Natural killer cell (primary cell): ENCODE measurements around the gene TAS2R9. TPM values are rescaled to one million over a fixed set of nuclear protein-coding genes. Genes with fewer than 3 reads are reported as not detected.

ENCODE experiments used
- ATAC-seq, 3 donors: fragments of 150-1000 bp in 2 of 3; fragments of 200-7000 bp in 1 of 3; cut with Tn5 transposase; 1 replicate in 1 of 3; 2 replicates in 2 of 3; pipeline ENCODE4 v1.10.0; 2021; ENCODE audit warnings: mild to moderate bottlenecking in 2 of 3, moderate library complexity in 2 of 3
- DNase-seq, 2 donors: peaks; one replicate each; pipeline versions ENCODE4 v3.0.0 to v3.0.0-alpha.2; 2013 to 2021; ENCODE audit warnings: mixed read lengths in 1 of 2
- H3K27ac ChIP-seq: one replicate; pipeline ENCODE4 v1.5.1; 2013; ENCODE audit warnings: mild to moderate bottlenecking, low read length
- H3K27me3 ChIP-seq: one replicate; pipeline ENCODE4 v1.6.1; 2013; ENCODE audit warnings: low read length; ENCODE audit not compliant: control insufficient read depth, insufficient read depth
- H3K36me3 ChIP-seq: one replicate; pipeline ENCODE4 v1.6.1; 2013; ENCODE audit warnings: low read length; ENCODE audit not compliant: control insufficient read depth, insufficient read depth
- H3K4me1 ChIP-seq: one replicate; pipeline ENCODE4 v1.6.1; 2013; ENCODE audit warnings: low read length; ENCODE audit not compliant: control insufficient read depth, insufficient read depth
- H3K4me3 ChIP-seq: one replicate; pipeline ENCODE4 v1.5.1; 2013; ENCODE audit warnings: low read length
- H3K9me3 ChIP-seq: one replicate; pipeline ENCODE4 v1.6.1; 2013; ENCODE audit warnings: low read length; ENCODE audit not compliant: control insufficient read depth, insufficient read depth
- H3K27ac Mint-ChIP-seq, 2 donors: one replicate each; pipeline ENCODE4 v1.8.0; 2022; ENCODE audit warnings: mild to moderate bottlenecking in 2 of 2, mixed read lengths in 2 of 2, moderate library complexity in 1 of 2
- H3K27me3 Mint-ChIP-seq, 2 donors: one replicate each; pipeline ENCODE4 v1.8.0; 2022; ENCODE audit warnings: low read depth in 2 of 2, mixed read lengths in 2 of 2
- H3K36me3 Mint-ChIP-seq: one replicate; pipeline ENCODE4 v1.8.0; 2022; ENCODE audit warnings: mixed read lengths
- H3K4me1 Mint-ChIP-seq, 2 donors: one replicate each; pipeline ENCODE4 v1.8.0; 2022; ENCODE audit warnings: mixed read lengths in 2 of 2
- H3K4me3 Mint-ChIP-seq: one replicate; pipeline ENCODE4 v1.8.0; 2022; ENCODE audit warnings: mild to moderate bottlenecking, moderate library complexity, mixed read lengths
- H3K9me3 Mint-ChIP-seq, 2 donors: one replicate each; pipeline ENCODE4 v1.8.0; 2022; ENCODE audit warnings: mixed read lengths in 2 of 2
- CTCF ChIP-seq: fragments of 200-600 bp; IDR thresholded peaks from one replicate; pipeline ENCODE4 v1.8.0; 2022; ENCODE audit warnings: antibody characterized with exemption
- WGBS: methylation state at CpG from one replicate; pipeline ENCODE4 v1.1.7; 2013; ENCODE audit warnings: missing lambda C conversion rate; ENCODE audit not compliant: insufficient coverage; 5-methylcytosine and 5-hydroxymethylcytosine counted together
- intact Hi-C: fragments of 100-400 bp; cut with micrococcal nuclease; formaldehyde crosslinking; loops from one replicate; pipeline ENCODE4 v1.14.2; 2022
- total RNA-seq, 4 donors: library from RNA; stranded (reverse); fragments of 120-200 nt in 1 of 4; gene quantifications; one replicate each; pipeline versions ENCODE4 v1.2.3 to v1.2.4, GENCODE V29; 2013 to 2022

TAS2R9 gene
- total RNA-seq, 3 donors from 2014 or later (not counting 1 experiment from before 2014, with no cell fraction given): not detected

DNA sequence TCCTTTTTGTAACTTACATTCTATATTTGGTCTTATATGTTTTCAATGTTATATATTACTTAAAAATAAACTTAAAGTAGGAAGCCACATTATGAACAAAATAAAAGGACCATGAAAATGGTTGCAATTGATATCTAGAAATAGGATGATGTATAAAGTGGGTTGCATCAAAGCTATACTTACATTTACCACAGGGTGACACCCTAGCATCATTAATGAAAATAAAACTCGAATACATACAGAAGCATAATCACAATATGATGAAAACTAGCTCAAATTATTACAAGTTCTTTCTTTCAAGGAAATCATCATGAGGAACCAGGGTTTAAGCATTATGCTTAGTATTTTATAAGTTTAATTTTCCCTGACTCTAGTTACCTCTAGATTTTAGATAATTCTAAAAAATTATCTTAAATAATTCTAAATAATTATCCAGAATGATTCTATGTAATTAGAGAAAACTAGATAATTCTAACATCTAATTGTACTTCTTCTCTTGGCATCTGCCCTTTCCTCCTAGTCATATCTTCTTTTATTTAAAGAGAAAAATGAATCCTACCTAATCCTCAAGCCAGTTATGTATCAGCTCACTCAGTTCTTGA lies 38.7 kb downstream of the TAS2R9 start:
- no peaks in the 10 kb centered on the region for H3K36me3 Mint-ChIP-seq
- no peak overlapping the region for H3K27ac Mint-ChIP-seq
- peaks cover 47 to 64% of the 10 kb centered on the region in 2 donors for H3K27me3 Mint-ChIP-seq
- ATAC-seq: peak; percentile 58 to 74 (median 65)
- DNase-seq: peak in 1 of 2 donors; percentile 75
- H3K27ac ChIP-seq: no peak overlapping the region
- no peaks in the 10 kb centered on the region for H3K9me3 ChIP-seq
- no peaks in the 10 kb centered on the region for H3K36me3 ChIP-seq
- peaks cover 22% of the 10 kb centered on the region for H3K27me3 ChIP-seq
- TF ChIP-seq CTCF: peak; percentile 77
- 0% methylated on average over 1 of the region's 1 CpG for WGBS
- H3K4me1 Mint-ChIP-seq: no peaks in the 10 kb centered on the region
- H3K4me3 ChIP-seq: no peak overlapping the region
- no peaks in the 10 kb centered on the region for H3K9me3 Mint-ChIP-seq
- no peak overlapping the region for H3K4me3 Mint-ChIP-seq
- intact Hi-C loops: loop anchor here (1.0 to 10.0 kb wide), 3 partner anchors 428 to 1264 kb away; no protein-coding TSS in a partner anchor
- no peaks in the 10 kb centered on the region for H3K4me1 ChIP-seq

DNA sequence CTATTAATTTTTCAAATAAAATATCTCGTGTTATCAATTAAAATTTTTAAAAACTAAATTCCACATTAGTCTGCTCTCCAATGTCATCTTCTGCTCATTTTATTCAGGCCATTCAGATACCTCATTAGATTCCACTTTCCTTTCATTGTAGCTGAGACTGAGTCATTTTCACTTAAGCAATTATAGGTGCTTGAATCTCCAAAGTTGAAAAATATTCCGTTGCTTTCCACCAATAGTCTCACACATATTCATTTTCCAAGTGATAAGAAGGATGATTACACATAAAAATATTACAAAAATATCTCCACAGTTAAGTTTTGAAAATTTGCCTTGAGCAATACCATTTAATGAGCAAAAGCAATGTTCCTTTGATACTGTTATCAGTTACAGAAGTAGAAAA lies 50.3 kb downstream of the TAS2R9 start:
- intact Hi-C loops: no loop called here
- peaks cover 12% of the 10 kb centered on the region for H3K36me3 Mint-ChIP-seq
- TF ChIP-seq CTCF: no peak
- peaks cover 3 to 8% of the 10 kb centered on the region in 2 donors for H3K9me3 Mint-ChIP-seq
- Histone ChIP-seq H3K4me3 (no peak overlapping the region), H3K27me3 (peaks cover 24% of the 10 kb centered on the region), H3K9me3 (peaks cover 16% of the 10 kb centered on the region), H3K36me3 (no peaks in the 10 kb centered on the region), H3K27ac (no peak overlapping the region), H3K4me1 (no peaks in the 10 kb centered on the region)
- H3K4me1 Mint-ChIP-seq: no peaks in the 10 kb centered on the region
- no peak overlapping the region for H3K27ac Mint-ChIP-seq
- no peak for ATAC-seq
- H3K27me3 Mint-ChIP-seq: peaks cover 32 to 63% of the 10 kb centered on the region in 2 donors
- no peak overlapping the region for H3K4me3 Mint-ChIP-seq
- no peak for DNase-seq
- 71% methylated on average over 1 of the region's 2 CpGs for WGBS

Other genes with a start within 250 kb of the TAS2R9 start
- gene MAGOHB, start 196.6 kb downstream of the TAS2R9 start, total RNA-seq: 10 to 100 TPM; 13.0 to 16.3 (median 13.1) TPM
- gene STYK1, start 136.1 kb downstream of the TAS2R9 start, total RNA-seq: 1 to 10 TPM; 2.0 to 2.6 (median 2.4) TPM
- gene YBX3, start 86.8 kb downstream of the TAS2R9 start, total RNA-seq: 10 to 100 TPM; 13.4 to 36.0 (median 33.0) TPM
- not detected for gene TAS2R7, start 7.5 kb downstream of the TAS2R9 start, total RNA-seq
- not detected for gene TAS2R8, start 2.9 kb downstream of the TAS2R9 start, total RNA-seq
- 1 to 10 TPM in 1 of 3 donors, under 1 TPM in 1, not detected in 1; 0.60 to 1.2 TPM for gene TAS2R10, start 16.2 kb upstream of the TAS2R9 start, total RNA-seq
- 1 to 10 TPM; 3.0 to 8.1 (median 3.6) TPM for gene PRR4, start 39.3 kb upstream of the TAS2R9 start, total RNA-seq
- gene PRH1, start 74.1 kb upstream of the TAS2R9 start, total RNA-seq: 10 to 100 TPM; 35.1 to 46.1 (median 40.6) TPM
- gene TAS2R13, start 99.4 kb upstream of the TAS2R9 start, total RNA-seq: 1 to 10 TPM; 1.6 to 2.5 (median 2.0) TPM
- gene PRH2, start 119.1 kb upstream of the TAS2R9 start, total RNA-seq: 1 to 10 TPM in 1 of 3 donors, not detected in 2; 1.0 TPM
- gene TAS2R14, start 129.1 kb upstream of the TAS2R9 start, total RNA-seq: 1 to 10 TPM; 3.6 to 4.8 (median 4.4) TPM
- gene TAS2R50, start 176.7 kb upstream of the TAS2R9 start, total RNA-seq: 1 to 10 TPM in 2 of 3 donors, under 1 TPM in 1; 0.88 to 3.0 (median 2.0) TPM
- gene TAS2R20, start 188.1 kb upstream of the TAS2R9 start, total RNA-seq: 1 to 10 TPM; 2.0 to 2.8 (median 2.4) TPM
- 1 to 10 TPM; 2.9 to 4.1 (median 3.8) TPM for gene TAS2R19, start 212.5 kb upstream of the TAS2R9 start, total RNA-seq
- gene TAS2R31, start 221.2 kb upstream of the TAS2R9 start, total RNA-seq: 1 to 10 TPM; 3.7 to 6.2 (median 4.0) TPM